Prostate gland (tissue), 2 donors: ENCODE data around the gene CRTC3.

Experiments
- CTCF ChIP-seq, 4 experiments: fragments of 200-600 bp in 2 of 4; fragments of 450-650 bp in 2 of 4; sonication (generic) in 2 of 4; IDR thresholded peaks; 1 replicate in 3 of 4; 2 replicates in 1 of 4; pipeline ENCODE4 v1.5.1; 2016 to 2019; ENCODE audit warnings: antibody characterized with exemption in 4 of 4, mild to moderate bottlenecking in 2 of 4, moderate library complexity in 2 of 4
- POLR2A ChIP-seq: fragments of 450-650 bp; IDR thresholded peaks from one replicate; pipeline ENCODE4 v1.6.1; 2016; ENCODE audit warnings: antibody characterized with exemption, mild to moderate bottlenecking
- POLR2AphosphoS5 ChIP-seq: sonication (generic); formaldehyde crosslinking; IDR thresholded peaks from one replicate; pipeline ENCODE4 v1.6.1; 2017; ENCODE audit warnings: antibody characterized with exemption

- no peak for TF ChIP-seq CTCF (IDR thresholded peaks at IDR 0.05)
- no peak for TF ChIP-seq POLR2AphosphoS5
- no peak for TF ChIP-seq POLR2A
These were observed 63.9 kb downstream of the CRTC3 start for GRCh38 chr15:90593499-90594158.
